Upper lobe of left lung (tissue), 6 donors: ENCODE measurements around the gene SHISAL1. TPM values are rescaled to one million over a fixed set of nuclear protein-coding genes. Genes with fewer than 3 reads are reported as not detected.

Experiments used
- ATAC-seq, 2 donors: fragments of 200-7000 bp; cut with Tn5 transposase; one replicate each; pipeline ENCODE4 v1.9.1; 2022; ENCODE audit warnings: mild to moderate bottlenecking in 2 of 2, moderate library complexity in 2 of 2; ENCODE audit not compliant: low FRiP score in 2 of 2
- DNase-seq, 2 donors: peaks; one replicate each; pipeline ENCODE4 v3.0.0-alpha.2; 2019 to 2020
- H3K27ac ChIP-seq, 4 donors: fragments of 200-600 bp; sonication (generic); one replicate each; pipeline ENCODE4 v1.5.1; 2016 to 2019
- H3K27me3 ChIP-seq, 4 donors: fragments of 200-600 bp; sonication (generic); one replicate each; pipeline ENCODE4 v1.5.1; 2017 to 2019
- H3K36me3 ChIP-seq, 4 donors: fragments of 200-600 bp; sonication (generic); one replicate each; pipeline ENCODE4 v1.5.1; 2016 to 2019
- H3K4me1 ChIP-seq, 4 donors: fragments of 200-600 bp; sonication (generic); one replicate each; pipeline ENCODE4 v1.5.1; 2018 to 2019
- H3K4me3 ChIP-seq, 4 donors: fragments of 200-600 bp; sonication (generic); one replicate each; pipeline ENCODE4 v1.5.1; 2017 to 2019; ENCODE audit warnings: mild to moderate bottlenecking in 2 of 4, moderate library complexity in 1 of 4
- H3K9me3 ChIP-seq, 4 donors: fragments of 200-600 bp; sonication (generic); one replicate each; pipeline ENCODE4 v1.5.1; 2018 to 2019
- EP300 ChIP-seq, 4 donors: sonication (generic); formaldehyde crosslinking; IDR thresholded peaks; one replicate each; pipeline ENCODE4 v1.5.1; 2017; ENCODE audit warnings: antibody characterized with exemption in 4 of 4, control low read depth in 2 of 4
- POLR2A ChIP-seq, 4 donors: fragments of 450-650 bp; IDR thresholded peaks; one replicate each; pipeline ENCODE4 v1.5.1; 2016 to 2017; ENCODE audit warnings: antibody characterized with exemption in 4 of 4, mild to moderate bottlenecking in 2 of 4
- POLR2AphosphoS5 ChIP-seq, 2 donors: sonication (generic); formaldehyde crosslinking; IDR thresholded peaks; one replicate each; pipeline ENCODE4 v1.5.1; 2017; ENCODE audit warnings: antibody characterized with exemption in 2 of 2
- WGBS, 2 donors: methylation state at CpG; one replicate each; pipeline ENCODE4 v1.1.5; 2017 to 2018; 5-methylcytosine and 5-hydroxymethylcytosine counted together
- total RNA-seq, 6 donors: library from RNA; depleted of rRNA in 4 of 6; stranded (reverse); fragments of >200 nt in 4 of 6; gene quantifications; one replicate each; pipeline versions ENCODE4 v1.1.0 to v1.2.1, GENCODE V29; 2016 to 2021
- TF ChIP-seq, protein P1 (sequence below), 6 experiments: fragments of 450-650 bp in 4 of 6; fragments of 200-600 bp in 2 of 6; sonication (generic) in 2 of 6; IDR thresholded peaks; one replicate each; pipeline ENCODE4 v1.5.1; 2016 to 2019; ENCODE audit warnings: antibody characterized with exemption in 6 of 6
- donor health status: DM: no; HTN: no; CAD: no; lungs with moderate emphysema.
- donor health status: DM: no; HTN: yes; CAD: no; lungs with severe emphysema.

SHISAL1 gene
- total RNA-seq, 6 donors from 2014 or later, result 0.11 to 1.0 (median 0.20) TPM; not detected in 1

DNA sequence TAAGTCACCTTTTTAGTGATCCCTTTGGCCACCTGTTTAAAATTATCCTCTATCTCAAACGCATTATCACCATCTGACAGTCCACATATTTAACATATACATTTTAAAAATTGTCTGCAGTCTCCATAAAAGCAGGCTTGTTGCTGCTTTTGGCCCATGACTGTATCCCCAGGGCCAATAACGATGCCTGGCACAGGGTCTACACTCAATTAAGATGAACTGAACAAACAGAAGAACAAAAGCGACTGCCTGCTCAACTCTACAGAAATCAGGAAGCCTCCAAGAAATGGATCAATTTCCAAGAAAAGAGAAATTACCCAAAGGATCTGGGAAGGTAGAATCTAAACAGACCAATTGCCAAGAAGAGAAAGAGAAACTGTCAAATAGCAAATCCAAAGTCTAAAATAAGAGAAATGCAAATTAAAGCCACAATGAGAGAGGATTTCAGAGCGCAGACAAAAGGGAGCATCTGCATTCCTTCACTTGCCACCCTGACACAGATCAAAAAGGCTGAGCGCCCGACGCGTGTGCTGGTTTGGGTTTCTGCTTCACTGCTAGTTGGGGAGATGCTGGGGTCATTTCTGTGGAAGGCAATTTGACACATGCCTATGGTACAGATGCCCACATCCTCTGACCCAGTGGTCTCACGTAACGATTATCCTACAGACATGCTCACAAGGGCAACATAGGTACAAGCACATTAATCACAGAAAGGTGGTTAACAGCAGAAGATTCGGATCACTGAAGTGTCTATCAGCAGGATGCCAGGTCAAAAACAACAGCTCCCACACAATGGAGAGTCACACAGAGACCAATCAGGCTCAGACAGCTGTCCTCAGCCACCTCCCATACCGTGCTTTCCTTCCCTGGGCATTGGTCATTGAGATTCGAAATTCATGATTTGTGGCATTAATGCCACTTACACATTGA lies 55.9 kb downstream of the SHISAL1 start:
- no peak for TF ChIP-seq EP300 (IDR thresholded peaks at IDR 0.05)
- 49 to 64% methylated on average over 13 of the region's 13 CpGs for WGBS, 2 donors
- DNase-seq (no peak), ATAC-seq (no peak)
- H3K36me3 ChIP-seq, result no peaks in the 10 kb centered on the region
- no peaks in the 10 kb centered on the region for H3K9me3 ChIP-seq
- no peak overlapping the region for H3K27ac ChIP-seq
- no peak overlapping the region for H3K4me3 ChIP-seq
- H3K4me1 ChIP-seq, result no peaks in the 10 kb centered on the region
- no peaks in the 10 kb centered on the region for H3K27me3 ChIP-seq

DNA sequence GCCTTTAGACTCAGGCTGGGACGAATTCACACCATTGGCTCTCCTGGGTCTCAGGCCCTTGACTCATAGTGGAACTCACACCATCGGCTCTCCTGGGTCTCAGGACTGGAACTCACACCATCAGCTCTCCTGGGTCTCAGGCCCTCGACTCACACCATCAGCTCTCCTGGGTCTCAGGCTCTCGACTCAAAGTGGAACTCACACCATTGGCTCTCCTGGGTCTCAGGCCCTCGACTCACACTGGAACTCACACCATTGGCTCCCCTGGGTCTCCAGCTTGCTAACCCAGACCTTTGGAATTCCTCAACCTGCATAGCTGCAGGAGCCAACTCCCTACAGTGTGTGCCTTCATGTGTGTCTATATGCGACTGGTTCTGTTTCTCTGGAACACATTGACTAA lies 56.7 kb downstream of the SHISAL1 start:
- H3K27me3 ChIP-seq, result no peaks in the 10 kb centered on the region
- no peaks in the 10 kb centered on the region for H3K36me3 ChIP-seq
- H3K9me3 ChIP-seq, result no peaks in the 10 kb centered on the region
- ATAC-seq (no peak), DNase-seq (no peak)
- 79 to 83% methylated on average over 5 to 6 of the region's 6 CpGs for WGBS, 2 donors
- no peaks in the 10 kb centered on the region for H3K4me1 ChIP-seq
- H3K4me3 ChIP-seq, result no peak overlapping the region
- TF ChIP-seq POLR2AphosphoS5 (IDR thresholded peaks at IDR 0.05), result no peak
- TF ChIP-seq EP300 (IDR thresholded peaks at IDR 0.05), result no peak
- TF ChIP-seq, protein P1, sequence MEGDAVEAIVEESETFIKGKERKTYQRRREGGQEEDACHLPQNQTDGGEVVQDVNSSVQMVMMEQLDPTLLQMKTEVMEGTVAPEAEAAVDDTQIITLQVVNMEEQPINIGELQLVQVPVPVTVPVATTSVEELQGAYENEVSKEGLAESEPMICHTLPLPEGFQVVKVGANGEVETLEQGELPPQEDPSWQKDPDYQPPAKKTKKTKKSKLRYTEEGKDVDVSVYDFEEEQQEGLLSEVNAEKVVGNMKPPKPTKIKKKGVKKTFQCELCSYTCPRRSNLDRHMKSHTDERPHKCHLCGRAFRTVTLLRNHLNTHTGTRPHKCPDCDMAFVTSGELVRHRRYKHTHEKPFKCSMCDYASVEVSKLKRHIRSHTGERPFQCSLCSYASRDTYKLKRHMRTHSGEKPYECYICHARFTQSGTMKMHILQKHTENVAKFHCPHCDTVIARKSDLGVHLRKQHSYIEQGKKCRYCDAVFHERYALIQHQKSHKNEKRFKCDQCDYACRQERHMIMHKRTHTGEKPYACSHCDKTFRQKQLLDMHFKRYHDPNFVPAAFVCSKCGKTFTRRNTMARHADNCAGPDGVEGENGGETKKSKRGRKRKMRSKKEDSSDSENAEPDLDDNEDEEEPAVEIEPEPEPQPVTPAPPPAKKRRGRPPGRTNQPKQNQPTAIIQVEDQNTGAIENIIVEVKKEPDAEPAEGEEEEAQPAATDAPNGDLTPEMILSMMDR (IDR thresholded peaks at IDR 0.05), result no peak
- no peak for TF ChIP-seq POLR2A (IDR thresholded peaks at IDR 0.05)
- H3K27ac ChIP-seq, result no peak overlapping the region

DNA sequence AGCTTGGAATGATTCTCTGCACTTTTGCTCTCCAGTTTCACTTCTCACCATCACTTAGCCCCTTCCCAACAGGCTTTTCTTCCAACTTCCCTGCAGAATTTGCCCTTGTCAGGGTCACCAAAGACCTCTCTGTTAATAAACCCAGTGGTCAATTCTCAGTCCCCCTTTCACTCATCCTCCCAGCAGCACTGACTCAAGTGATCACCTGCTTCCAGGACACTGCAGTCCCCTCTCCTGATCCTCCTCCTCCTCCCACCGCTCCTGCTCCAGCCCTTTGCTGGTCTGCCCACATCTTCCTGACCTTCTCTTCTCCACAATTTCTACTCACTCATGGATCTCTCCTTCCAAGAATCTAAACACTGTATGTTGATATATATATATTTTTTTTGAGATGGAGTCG lies 57.9 kb downstream of the SHISAL1 start:
- TF ChIP-seq POLR2AphosphoS5 (IDR thresholded peaks at IDR 0.05) (no peak), EP300 (IDR thresholded peaks at IDR 0.05) (no peak), POLR2A (IDR thresholded peaks at IDR 0.05) (no peak)
- TF ChIP-seq, protein P1 (IDR thresholded peaks at IDR 0.05), result no peak
- 89 to 95% methylated on average over 2 of the region's 2 CpGs for WGBS, 2 donors
- DNase-seq (no peak), ATAC-seq (no peak)
- Histone ChIP-seq H3K27ac (no peak overlapping the region), H3K4me1 (no peaks in the 10 kb centered on the region), H3K27me3 (no peaks in the 10 kb centered on the region), H3K36me3 (no peaks in the 10 kb centered on the region), H3K4me3 (no peak overlapping the region), H3K9me3 (peaks cover 0 to 7% (median 4%) of the 10 kb centered on the region in 4 donors)

DNA sequence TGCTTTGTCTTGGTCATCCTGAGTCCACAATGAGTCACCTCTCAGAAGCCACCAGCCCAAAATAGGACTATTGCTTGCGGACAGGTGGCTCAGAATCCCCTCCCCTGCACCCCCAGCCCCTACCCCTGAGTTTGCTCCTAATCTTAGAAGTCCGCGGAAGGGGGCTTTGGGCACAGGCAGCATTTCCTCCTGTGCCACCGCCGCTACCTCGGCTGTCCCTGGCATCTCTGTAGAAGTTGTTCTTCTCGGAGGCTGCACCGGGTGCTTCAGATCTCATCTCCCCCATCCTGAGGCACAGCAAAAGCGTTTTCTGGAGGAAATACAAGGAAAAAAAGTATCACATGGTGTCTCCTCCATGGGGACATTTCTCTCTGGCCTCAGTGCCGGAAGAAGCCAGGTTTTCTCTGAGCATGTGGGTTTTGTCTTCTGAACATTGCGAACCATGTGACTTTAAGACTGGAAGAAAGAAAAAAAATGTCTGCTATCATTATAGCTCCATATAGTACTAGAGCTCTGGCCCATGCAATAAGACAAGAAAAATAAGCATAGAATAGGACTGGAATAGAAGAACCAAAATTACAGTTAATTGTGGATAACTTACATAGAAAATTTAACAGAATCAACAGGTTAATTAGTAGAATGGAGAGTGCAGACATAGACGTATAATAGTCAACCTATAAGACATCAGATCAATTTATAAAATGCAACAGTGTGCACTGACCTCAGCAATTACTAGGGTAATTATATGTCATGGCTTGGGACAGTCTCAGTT lies 63.2 kb downstream of the SHISAL1 start:
- Histone ChIP-seq H3K27me3 (no peaks in the 10 kb centered on the region), H3K27ac (no peak overlapping the region), H3K36me3 (no peaks in the 10 kb centered on the region), H3K9me3 (peaks cover 0 to 18% (median 6%) of the 10 kb centered on the region in 4 donors), H3K4me3 (no peak overlapping the region), H3K4me1 (no peaks in the 10 kb centered on the region)
- DNase-seq (no peak), ATAC-seq (no peak)
- no peak for TF ChIP-seq POLR2A (IDR thresholded peaks at IDR 0.05)
- TF ChIP-seq, protein P1 (IDR thresholded peaks at IDR 0.05), result no peak
- WGBS, 2 donors, result 81 to 89% methylated on average over 12 of the region's 12 CpGs

DNA sequence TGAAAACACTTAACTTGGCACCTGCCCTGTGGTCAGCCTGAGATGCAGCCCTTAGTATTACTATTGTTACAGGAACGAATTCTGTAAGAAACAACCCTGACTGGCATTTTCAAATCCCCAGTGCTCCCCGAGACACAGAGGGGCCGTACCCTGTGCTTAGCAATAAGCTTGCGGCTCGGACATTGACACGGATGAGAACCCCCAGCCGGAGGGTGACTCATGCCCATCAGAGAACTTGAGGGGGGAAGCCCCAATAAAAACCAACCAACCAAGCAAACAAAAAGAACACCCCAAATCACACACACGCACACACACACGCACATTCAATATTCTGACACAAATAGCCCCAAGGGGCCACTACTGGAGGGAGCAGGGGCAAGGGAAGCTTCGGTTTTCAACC lies 63.8 kb downstream of the SHISAL1 start:
- Histone ChIP-seq H3K9me3 (peaks cover 0 to 18% (median 6%) of the 10 kb centered on the region in 4 donors), H3K36me3 (no peaks in the 10 kb centered on the region), H3K4me3 (no peak overlapping the region), H3K27me3 (no peaks in the 10 kb centered on the region), H3K4me1 (no peaks in the 10 kb centered on the region), H3K27ac (no peak overlapping the region)
- DNase-seq, result no peak
- TF ChIP-seq POLR2A (IDR thresholded peaks at IDR 0.05), result no peak
- TF ChIP-seq POLR2AphosphoS5 (IDR thresholded peaks at IDR 0.05), result no peak
- no peak for TF ChIP-seq EP300 (IDR thresholded peaks at IDR 0.05)
- TF ChIP-seq, protein P1 (IDR thresholded peaks at IDR 0.05), result no peak
- WGBS, 2 donors, result 90 to 93% methylated on average over 8 to 10 of the region's 10 CpGs
- ATAC-seq, result no peak
